Heart left ventricle (tissue), 16 donors: Measurements from ENCODE around the gene AICDA. TPM values are rescaled to one million over a fixed set of nuclear protein-coding genes. Genes with fewer than 3 reads are reported as not detected.

ENCODE experiments used
- ATAC-seq, 4 donors: fragments of 200-7000 bp; cut with Tn5 transposase; one replicate each; pipeline ENCODE4 v1.9.1; 2020 to 2022; ENCODE audit warnings: moderate library complexity in 4 of 4, mild to moderate bottlenecking in 3 of 4, moderate number of reproducible peaks in 1 of 4
- DNase-seq, 5 donors: peaks; one replicate each; pipeline ENCODE4 v3.0.0-alpha.2; 2020
- H3K27ac ChIP-seq, 12 donors: fragments of 200-600 bp; sonication (generic) in 4 of 12; one replicate each; pipeline versions ENCODE4 v1.5.0 to v1.8.0; 2016 to 2022; ENCODE audit warnings: mild to moderate bottlenecking in 2 of 12
- H3K27me3 ChIP-seq, 9 donors: fragments of 200-600 bp; sonication (generic) in 2 of 9; one replicate each; pipeline versions ENCODE4 v1.5.1 to v1.8.0; 2016 to 2022; ENCODE audit warnings: mild to moderate bottlenecking in 3 of 9
- H3K36me3 ChIP-seq, 9 donors: fragments of 200-600 bp; sonication (generic) in 2 of 9; one replicate each; pipeline versions ENCODE4 v1.5.0 to v1.8.0; 2018 to 2022; ENCODE audit warnings: mild to moderate bottlenecking in 2 of 9
- H3K4me1 ChIP-seq, 12 donors: fragments of 200-600 bp; sonication (generic) in 4 of 12; one replicate each; pipeline versions ENCODE4 v1.5.0 to v1.8.0; 2016 to 2022; ENCODE audit warnings: mild to moderate bottlenecking in 3 of 12
- H3K4me3 ChIP-seq, 12 donors: fragments of 200-600 bp; sonication (generic) in 4 of 12; one replicate each; pipeline versions ENCODE4 v1.5.0 to v1.8.0; 2017 to 2022; ENCODE audit warnings: mild to moderate bottlenecking in 9 of 12, moderate library complexity in 4 of 12
- H3K9me3 ChIP-seq, 12 donors: fragments of 200-600 bp; sonication (generic) in 4 of 12; one replicate each; pipeline versions ENCODE4 v1.5.0 to v1.8.0; 2016 to 2022; ENCODE audit warnings: mild to moderate bottlenecking in 1 of 12
- CTCF ChIP-seq, 12 donors: fragments of 200-600 bp; sonication (generic) in 4 of 12; IDR thresholded peaks; one replicate each; pipeline versions ENCODE4 v1.5.0 to v1.8.0; 2018 to 2022; ENCODE audit warnings: antibody characterized with exemption in 12 of 12, mild to moderate bottlenecking in 5 of 12
- POLR2A ChIP-seq, 2 donors: fragments of 450-650 bp; IDR thresholded peaks; one replicate each; pipeline ENCODE4 v1.6.1; 2017; ENCODE audit warnings: antibody characterized with exemption in 2 of 2, mild to moderate bottlenecking in 2 of 2, moderate library complexity in 2 of 2
- WGBS, 4 donors: extraction: QIAGEN DNeasy Blood & Tissue Kit in 2 of 4; methylation state at CpG; one replicate each; pipeline versions ENCODE4 v1.1.5 to v1.1.7; 2013 to 2018; 5-methylcytosine and 5-hydroxymethylcytosine counted together
- intact Hi-C, 10 donors: fragments of 100-400 bp; cut with DNase I; formaldehyde crosslinking; loops; one replicate each; pipeline versions ENCODE4 v1.11.1 to v1.14.2; 2022
- polyA plus RNA-seq, 2 donors: library from polyadenylated mRNA; stranded (reverse); fragments of 200-250 nt; gene quantifications; one replicate each; pipeline ENCODE4 v1.2.3, GENCODE V29; 2013
- total RNA-seq, 9 donors: library from RNA; depleted of rRNA in 2 of 9; stranded (reverse); fragments of >200 nt in 2 of 9; fragmentation: NEBNext Ultra II Directional in 3 of 9; extraction: Animal tissue kit (Norgen Biotek cat#: 25700) in 3 of 9; gene quantifications; one replicate each; pipeline versions ENCODE4 v1.1.0 to v1.2.4, GENCODE V29; 2016 to 2023
- donor health status: ischemic (EF 13 %, LVEDD 7.1; RV severe dilation, severe dysfunction).
- donor health status: healthy with polysubstance abuse.
- donor health status: DM: no; HTN: yes; CAD: no.
- donor health status: DM: no; HTN: no; CAD: no.
- donor health status: ischemic (EF 25% LVEDD 6.9; RV normal size, moderate dysfunction).
- donor health status: ischemic (EF 25% LVEDD 5.7; RV mildly dilated, moderate dysfunction).
- donor health status: healthy.
- donor health status: DM: yes; HTN: yes; CAD: no.
- donor health status: ischemic (EF 35%, LVEDD 5.7; RV mildly dilated, moderate dysfunction).
- donor health status: nonischemic (EF 11% LVEDD 7.7; RV severe dilation, severe dysfunction).
- donor health status: DM: yes; HTN: yes; CAD: no.
- donor health status: PGD.
- donor health status: ischemic (EF 29% LVEDD 5.4; RV normal size, mild dysfunction).
- donor health status: nonischemic (EF 23%, LVEDD 6.1; RV moderate dilation, normal function).

AICDA gene
- total and polyA plus RNA-seq, 11 donors: 0.08 TPM; not detected in 10

- Histone ChIP-seq H3K9me3 (peaks cover 0 to 27% (median 6%) of the 10 kb centered on the region in 12 donors), H3K27ac (no peak overlapping the region), H3K36me3 (no peaks in the 10 kb centered on the region), H3K4me3 (no peak overlapping the region), H3K27me3 (no peaks in the 10 kb centered on the region), H3K4me1 (peaks cover 0 to 18% (median 0%) of the 10 kb centered on the region in 12 donors)
- DNase-seq (no peak), ATAC-seq (no peak)
- WGBS, 4 donors: 46 to 74% (median 63%) methylated on average over 22 of the region's 22 CpGs
- intact Hi-C loops: no loop called here
- no peak for TF ChIP-seq CTCF (IDR thresholded peaks at IDR 0.05)
- no peak for TF ChIP-seq POLR2A (IDR thresholded peaks at IDR 0.05)
These were observed 48.0 kb downstream of the AICDA start for GRCh38 chr12:8564656-8565055.

- no peak for DNase-seq
- intact Hi-C loops: no loop called here
- TF ChIP-seq CTCF (IDR thresholded peaks at IDR 0.05): no peak
- no peak for TF ChIP-seq POLR2A (IDR thresholded peaks at IDR 0.05)
- Histone ChIP-seq H3K9me3 (peaks cover 0 to 27% (median 6%) of the 10 kb centered on the region in 12 donors), H3K4me1 (peaks cover 0 to 18% (median 0%) of the 10 kb centered on the region in 12 donors), H3K36me3 (no peaks in the 10 kb centered on the region), H3K4me3 (no peak overlapping the region), H3K27me3 (no peaks in the 10 kb centered on the region), H3K27ac (no peak overlapping the region)
- 68 to 78% (median 74%) methylated on average over 3 of the region's 3 CpGs for WGBS, 4 donors
- ATAC-seq: no peak
These were observed 49.3 kb downstream of the AICDA start for GRCh38 chr12:8563356-8563755.

GRCh38 chr12:8562310-8562709 is 50.3 kb downstream of the AICDA start:
- TF ChIP-seq CTCF (IDR thresholded peaks at IDR 0.05) (no peak), POLR2A (IDR thresholded peaks at IDR 0.05) (no peak)

GRCh38 chr12:8561011-8561410 is 51.6 kb downstream of the AICDA start:
- no peaks in the 10 kb centered on the region for H3K27me3 ChIP-seq
- no peak for DNase-seq
- no peaks in the 10 kb centered on the region for H3K36me3 ChIP-seq
- no peak overlapping the region for H3K27ac ChIP-seq
- intact Hi-C loops: no loop called here
- ATAC-seq: no peak
- WGBS, 4 donors: 12 to 23% (median 18%) methylated on average over 4 of the region's 4 CpGs
- H3K9me3 ChIP-seq: peaks cover 0 to 27% (median 6%) of the 10 kb centered on the region in 12 donors
- peaks cover 0 to 7% (median 0%) of the 10 kb centered on the region in 12 donors for H3K4me1 ChIP-seq
- TF ChIP-seq CTCF (IDR thresholded peaks at IDR 0.05) (no peak), POLR2A (IDR thresholded peaks at IDR 0.05) (no peak)
- H3K4me3 ChIP-seq: no peak overlapping the region

More at GRCh38 chr12:8562310-8562709, 50.3 kb downstream of the AICDA start:
- ATAC-seq: no peak
- Histone ChIP-seq H3K27ac (no peak overlapping the region), H3K4me1 (peaks cover 0 to 17% (median 0%) of the 10 kb centered on the region in 12 donors), H3K27me3 (no peaks in the 10 kb centered on the region), H3K36me3 (no peaks in the 10 kb centered on the region), H3K9me3 (peaks cover 0 to 27% (median 6%) of the 10 kb centered on the region in 12 donors), H3K4me3 (no peak overlapping the region)
- intact Hi-C loops: no loop called here
- no peak for DNase-seq
- 63 to 94% (median 92%) methylated on average over 6 of the region's 6 CpGs for WGBS, 4 donors
